ENCODE data around the gene ATXN1. TPM values are rescaled to one million over a fixed set of nuclear protein-coding genes. Genes with fewer than 3 reads are reported as not detected.

Gene ATXN1
- total RNA-seq, 1 donor from 2014 or later: 33.7 TPM

- Mint-ChIP-seq H3K4me3 (no peak overlapping the region), H3K27me3 (no peaks in the 10 kb centered on the region), H3K4me1 (ENCODE audit: unreplicated experiment) (peaks cover 19% of the 10 kb centered on the region), H3K27ac (no peak overlapping the region), H3K9me3 (no peaks in the 10 kb centered on the region), H3K36me3 (peaks cover 12% of the 10 kb centered on the region)
- no peak for TF ChIP-seq CTCF (conservative IDR thresholded peaks at IDR 0.05)
- DNase-seq (ENCODE audit: extremely low spot score, unreplicated experiment): no peak
Measured at GRCh38 chr6:16572943-16573342, 188.3 kb downstream of the ATXN1 start.

- no peak for DNase-seq (ENCODE audit: extremely low spot score, unreplicated experiment)
- TF ChIP-seq CTCF (conservative IDR thresholded peaks at IDR 0.05): no peak
- no peak overlapping the region for H3K27ac Mint-ChIP-seq
- peaks cover 12% of the 10 kb centered on the region for H3K36me3 Mint-ChIP-seq
- no peaks in the 10 kb centered on the region for H3K9me3 Mint-ChIP-seq
- H3K4me1 Mint-ChIP-seq (ENCODE audit: unreplicated experiment): peaks cover 21% of the 10 kb centered on the region
- H3K4me3 Mint-ChIP-seq: no peak overlapping the region
- H3K27me3 Mint-ChIP-seq: no peaks in the 10 kb centered on the region
Measured at GRCh38 chr6:16572317-16572716, 188.9 kb downstream of the ATXN1 start.

GRCh38 chr6:16570946-16571345 is 190.3 kb downstream of the ATXN1 start:
- Mint-ChIP-seq H3K9me3 (no peaks in the 10 kb centered on the region), H3K27me3 (no peaks in the 10 kb centered on the region), H3K36me3 (peaks cover 12% of the 10 kb centered on the region), H3K4me3 (no peak overlapping the region), H3K4me1 (ENCODE audit: unreplicated experiment) (peaks cover 12% of the 10 kb centered on the region), H3K27ac (no peak overlapping the region)
- DNase-seq (ENCODE audit: extremely low spot score, unreplicated experiment): no peak
- TF ChIP-seq CTCF (conservative IDR thresholded peaks at IDR 0.05): no peak

- H3K27me3 Mint-ChIP-seq: no peaks in the 10 kb centered on the region
Measured at GRCh38 chr6:16570221-16570553, 191.1 kb downstream of the ATXN1 start.

GRCh38 chr6:16568128-16568527 is 193.1 kb downstream of the ATXN1 start:
- H3K4me3 Mint-ChIP-seq: no peak overlapping the region
- peaks cover 12% of the 10 kb centered on the region for H3K4me1 Mint-ChIP-seq (ENCODE audit: unreplicated experiment)
- H3K9me3 Mint-ChIP-seq: no peaks in the 10 kb centered on the region
- no peaks in the 10 kb centered on the region for H3K27me3 Mint-ChIP-seq
- H3K27ac Mint-ChIP-seq: no peak overlapping the region
- peaks cover 6% of the 10 kb centered on the region for H3K36me3 Mint-ChIP-seq
- no peak for DNase-seq (ENCODE audit: extremely low spot score, unreplicated experiment)
- TF ChIP-seq CTCF (conservative IDR thresholded peaks at IDR 0.05): no peak

More at GRCh38 chr6:16570221-16570553, 191.1 kb downstream of the ATXN1 start:
- peaks cover 12% of the 10 kb centered on the region for H3K36me3 Mint-ChIP-seq
- peaks cover 12% of the 10 kb centered on the region for H3K4me1 Mint-ChIP-seq (ENCODE audit: unreplicated experiment)
- no peak overlapping the region for H3K4me3 Mint-ChIP-seq
- no peaks in the 10 kb centered on the region for H3K9me3 Mint-ChIP-seq
- no peak overlapping the region for H3K27ac Mint-ChIP-seq
- no peak for DNase-seq (ENCODE audit: extremely low spot score, unreplicated experiment)
- TF ChIP-seq CTCF (conservative IDR thresholded peaks at IDR 0.05): no peak

- Mint-ChIP-seq H3K36me3 (peaks cover 6% of the 10 kb centered on the region), H3K9me3 (no peaks in the 10 kb centered on the region), H3K27ac (no peak overlapping the region), H3K4me3 (no peak overlapping the region), H3K4me1 (ENCODE audit: unreplicated experiment) (peaks cover 12% of the 10 kb centered on the region), H3K27me3 (no peaks in the 10 kb centered on the region)
- no peak for DNase-seq (ENCODE audit: extremely low spot score, unreplicated experiment)
- no peak for TF ChIP-seq CTCF (conservative IDR thresholded peaks at IDR 0.05)
Measured at GRCh38 chr6:16567071-16567470, 194.2 kb downstream of the ATXN1 start.
